HG03095 (cell line): ENCODE measurements around the gene GTSE1.
"Not testable (repeated sequence)": the region's sequence is repeated elsewhere in the genome, so short reads cannot be mapped to it uniquely, and the experiment has no call there.

Source experiments
- ATAC-seq: cut with Tn5 transposase; IDR thresholded peaks from one replicate; pipeline ENCODE4 v1.9.1; 2021; ENCODE audit warnings: moderate library complexity; ENCODE audit not compliant: unreplicated experiment

Gene GTSE1

DNA sequence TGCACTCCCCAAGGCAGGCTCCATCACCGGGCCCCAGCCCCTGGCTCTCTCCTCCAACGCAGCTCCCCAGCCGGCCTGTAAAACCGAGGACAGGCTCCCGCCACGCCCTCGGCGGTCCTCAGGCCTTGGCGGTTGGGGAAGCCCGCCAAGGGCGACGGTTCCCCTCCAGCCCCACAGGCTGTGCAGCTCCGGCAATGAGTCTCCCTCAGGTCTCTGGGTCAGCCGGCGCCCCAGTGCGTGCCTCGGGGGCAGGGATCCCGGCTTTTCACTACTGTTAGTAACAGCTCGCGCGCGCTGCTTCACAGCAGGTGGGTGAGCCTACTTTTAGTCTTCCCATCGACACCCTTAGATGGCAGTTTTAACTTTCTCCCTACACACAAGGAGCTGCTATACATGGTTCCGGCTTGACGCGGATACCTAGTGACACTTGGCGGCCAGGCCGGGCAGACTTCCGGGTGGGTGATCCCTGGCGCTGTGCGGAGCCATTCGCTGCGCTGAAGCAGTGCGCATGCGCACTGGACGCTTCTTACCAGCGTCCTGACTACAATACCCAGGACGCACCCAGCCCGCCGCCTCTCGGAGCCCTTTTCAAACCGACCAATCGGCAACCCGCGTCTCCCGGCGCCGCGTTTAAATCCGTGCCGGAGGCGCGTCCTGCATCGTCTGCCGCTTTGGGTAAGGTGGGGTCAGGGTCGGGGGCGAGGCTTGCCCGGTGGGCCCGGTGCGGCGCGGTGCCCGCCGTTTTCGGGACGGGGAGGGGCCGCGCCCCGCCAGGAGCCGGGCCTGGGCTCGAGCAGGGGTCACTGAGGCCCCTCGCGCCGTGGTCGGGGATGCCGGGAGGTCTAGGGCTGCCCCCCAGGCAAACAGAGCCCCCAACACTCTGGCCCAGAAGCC is at the start of gene GTSE1:
Gene GTSE1 (plus strand): TSS at position 614 of the 894 bp plus-strand sequence. CDS start 531 bp downstream, outside the sequence.
- ATAC-seq: peak; percentile 85

- no peak for ATAC-seq
These were observed 49.2 kb upstream of the GTSE1 start for GRCh38 chr22:46247443-46247975.

GRCh38 chr22:46250035-46250782 is 46.5 kb upstream of the GTSE1 start, which contains the start of gene CDPF1:
CDPF1 (minus strand) TSS chr22:46250293; CDS start chr22:46248284, 2,009 bp downstream.
- ATAC-seq: peak; percentile 67

- peak; percentile 7 for ATAC-seq
These were observed 45.9 kb upstream of the GTSE1 start for GRCh38 chr22:46250783-46251125.

GRCh38 chr22:46251266-46251665 is 45.4 kb upstream of the GTSE1 start:
- ATAC-seq: no peak

DNA sequence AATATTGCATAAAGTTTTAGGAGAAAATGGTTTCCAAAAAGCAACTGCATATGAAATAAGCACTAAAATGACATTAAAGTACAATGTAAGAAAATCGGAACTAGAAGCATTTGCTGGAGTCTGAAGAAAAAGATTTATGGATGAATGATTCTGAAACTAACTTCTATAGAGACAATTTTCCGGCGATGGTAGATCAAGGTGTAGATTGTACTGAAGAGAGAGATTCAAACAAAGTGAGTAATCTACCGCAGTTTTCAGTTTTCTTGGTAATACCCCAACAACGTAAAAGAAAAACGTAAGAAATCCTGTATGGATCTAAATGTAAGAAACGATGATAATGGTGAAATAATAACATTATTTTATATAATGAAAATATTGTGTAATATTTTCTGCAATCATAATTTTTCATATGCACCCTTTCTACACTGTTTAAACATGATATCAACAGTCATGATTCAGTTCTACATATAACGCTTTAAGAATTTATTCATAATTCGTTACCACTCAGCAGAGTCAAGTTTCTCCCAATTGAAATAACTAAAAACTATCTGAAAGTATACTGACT is 44.8 kb upstream of the GTSE1 start:
- no peak for ATAC-seq

DNA sequence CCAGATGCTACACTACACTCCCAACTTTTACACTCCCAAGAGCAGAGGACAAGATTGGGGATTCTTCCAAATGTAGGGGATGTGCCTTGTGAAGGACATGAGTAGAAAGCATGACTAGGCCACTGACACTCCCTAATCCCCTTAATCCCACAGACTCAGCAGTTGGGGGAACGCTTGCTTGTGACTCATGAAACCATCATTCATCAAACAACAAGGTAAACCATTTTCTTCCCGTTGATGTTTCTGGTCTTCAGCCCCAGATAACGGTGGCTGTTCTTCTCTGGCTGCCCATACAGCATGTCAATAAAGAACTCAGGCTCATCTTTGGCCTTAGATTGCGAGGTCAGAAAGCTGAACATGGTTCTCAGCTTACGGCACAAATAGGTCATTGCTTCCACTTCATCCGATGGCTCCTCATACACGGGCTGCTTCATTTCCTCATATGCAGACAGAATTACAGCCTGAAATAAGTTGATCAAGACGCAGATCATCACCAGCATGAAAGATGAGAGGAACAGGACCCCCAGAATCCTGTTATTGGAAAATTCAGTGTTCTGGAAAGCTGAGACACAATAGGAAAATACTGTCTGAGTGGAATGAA is 40.2 kb upstream of the GTSE1 start:
- no peak for ATAC-seq

DNA sequence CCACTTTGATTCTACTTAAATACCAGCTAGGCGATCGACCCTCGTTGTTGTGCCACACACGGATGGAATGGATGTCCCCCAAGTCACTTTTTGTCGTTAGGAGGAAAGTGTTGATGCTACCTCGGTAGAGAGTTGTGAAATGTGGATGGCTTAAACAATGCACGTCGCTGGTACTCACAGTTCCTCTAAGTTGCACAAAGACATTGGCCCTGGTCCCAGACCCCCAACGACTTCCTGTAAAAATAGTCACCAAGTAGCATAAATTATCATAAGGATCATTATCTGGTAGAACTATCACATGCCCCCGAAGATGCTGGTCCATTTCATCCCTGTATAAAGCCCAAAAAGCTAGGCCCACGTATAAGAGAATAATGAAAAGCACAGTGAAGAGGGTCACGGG is 37.3 kb upstream of the GTSE1 start:
- no peak for ATAC-seq

DNA sequence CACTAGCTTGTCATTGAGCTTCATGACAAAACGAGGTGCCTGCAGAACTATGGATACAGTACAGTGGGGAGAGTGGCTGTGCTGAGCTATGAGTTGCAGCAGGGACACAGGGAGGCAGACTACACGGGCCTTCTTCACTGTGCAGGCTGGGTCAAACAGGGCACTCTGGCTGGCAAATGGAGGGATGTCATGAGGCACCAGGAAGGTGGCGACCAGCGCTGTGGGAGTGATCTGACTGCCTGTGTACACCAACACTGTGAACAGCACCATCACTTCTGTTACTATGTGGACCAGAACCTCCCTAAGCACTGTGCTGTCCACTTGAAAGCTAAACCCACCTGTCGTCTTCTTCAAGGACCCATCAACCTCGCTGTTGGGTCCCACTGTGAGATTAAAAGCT is 36.6 kb upstream of the GTSE1 start:
- no peak for ATAC-seq

GRCh38 chr22:46262449-46263215 is 34.0 kb upstream of the GTSE1 start:
- ATAC-seq: no peak

- no peak for ATAC-seq
These were observed 33.5 kb upstream of the GTSE1 start, which contains the start of gene PKDREJ for GRCh38 chr22:46263216-46263590. PKDREJ (minus strand) TSS chr22:46263343; CDS start chr22:46263322, 21 bp downstream.

DNA sequence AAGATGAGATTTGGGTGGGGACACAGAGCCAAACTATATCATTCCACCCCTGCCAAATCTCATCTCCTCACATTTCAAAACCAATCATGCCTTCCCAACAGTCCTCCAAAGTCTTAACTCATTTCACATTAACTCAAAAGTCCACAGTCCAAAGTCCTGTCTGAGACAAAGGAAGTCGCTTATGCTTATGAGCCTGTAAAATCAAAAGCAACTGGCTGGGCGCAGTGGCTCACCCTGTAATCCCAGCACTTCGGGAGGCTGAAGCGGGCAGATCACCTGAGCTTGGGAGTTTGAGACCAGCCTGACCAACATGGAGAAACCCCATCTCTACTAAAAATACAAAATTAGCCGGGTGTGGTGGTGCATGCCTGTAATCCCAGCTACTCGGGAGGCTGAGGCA is 32.1 kb upstream of the GTSE1 start:
- not testable (repeated sequence) for ATAC-seq

DNA sequence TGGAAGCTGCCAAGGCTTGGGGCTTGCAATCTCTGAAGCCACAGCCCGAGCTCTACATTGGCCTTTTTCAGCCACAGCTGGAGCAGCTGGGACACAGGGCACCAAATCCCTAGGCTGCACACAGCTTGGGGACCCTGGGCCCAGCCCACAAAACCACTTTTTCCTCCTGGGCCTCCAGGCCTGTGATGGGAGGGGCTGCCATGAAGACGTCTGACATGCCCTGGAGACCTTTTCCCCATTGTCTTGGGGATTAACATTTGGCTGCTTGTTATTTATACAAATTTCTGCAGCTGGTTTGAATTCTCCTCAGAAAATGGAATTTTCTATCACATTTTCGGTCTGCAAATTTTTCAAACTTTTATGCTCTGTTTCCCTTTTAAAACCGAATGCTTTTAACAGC is 31.0 kb upstream of the GTSE1 start:
- not testable (repeated sequence) for ATAC-seq

- ATAC-seq: peak; percentile 62
These were observed 29.0 kb upstream of the GTSE1 start, which contains the start of gene TTC38 for GRCh38 chr22:46267431-46268279. TTC38 (plus strand) TSS chr22:46268008; CDS start chr22:46268040, 32 bp downstream.

GRCh38 chr22:46269564-46269963 is 27.1 kb upstream of the GTSE1 start:
- no peak for ATAC-seq

- no peak for ATAC-seq
These were observed 24.5 kb upstream of the GTSE1 start for GRCh38 chr22:46272196-46272595.

DNA sequence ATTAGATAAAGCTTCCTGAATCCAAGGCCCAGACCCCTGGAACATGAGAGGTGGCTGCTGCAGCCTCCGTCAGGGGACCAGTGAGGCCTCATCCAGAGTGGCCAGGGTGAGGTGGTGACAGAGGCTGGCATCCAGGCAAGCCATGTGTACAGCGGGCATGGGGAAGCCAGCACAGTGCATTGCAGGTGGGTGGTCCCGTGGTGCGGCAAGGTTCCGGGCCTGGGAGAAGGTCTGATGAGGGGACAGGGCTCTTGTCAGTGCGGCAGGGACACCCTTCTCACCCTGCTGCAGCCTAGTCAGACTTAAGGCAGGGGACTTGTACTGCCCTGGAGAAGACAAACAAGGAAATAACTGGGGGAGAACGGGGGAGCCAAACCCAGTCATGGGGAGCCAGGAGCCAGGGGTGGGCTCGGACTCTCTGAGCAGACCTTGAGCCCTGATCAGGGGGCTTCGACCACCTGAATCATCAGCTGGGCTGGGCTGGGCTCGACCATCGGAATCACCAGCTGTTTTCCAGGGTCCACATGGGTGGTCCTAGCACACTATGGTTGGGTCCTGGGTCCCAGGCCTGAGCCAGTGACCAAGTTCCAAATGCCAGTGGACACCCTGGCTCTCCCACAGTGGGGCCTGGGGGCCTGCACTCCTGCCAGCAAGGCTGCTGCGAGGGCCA is 23.8 kb upstream of the GTSE1 start:
- no peak for ATAC-seq

DNA sequence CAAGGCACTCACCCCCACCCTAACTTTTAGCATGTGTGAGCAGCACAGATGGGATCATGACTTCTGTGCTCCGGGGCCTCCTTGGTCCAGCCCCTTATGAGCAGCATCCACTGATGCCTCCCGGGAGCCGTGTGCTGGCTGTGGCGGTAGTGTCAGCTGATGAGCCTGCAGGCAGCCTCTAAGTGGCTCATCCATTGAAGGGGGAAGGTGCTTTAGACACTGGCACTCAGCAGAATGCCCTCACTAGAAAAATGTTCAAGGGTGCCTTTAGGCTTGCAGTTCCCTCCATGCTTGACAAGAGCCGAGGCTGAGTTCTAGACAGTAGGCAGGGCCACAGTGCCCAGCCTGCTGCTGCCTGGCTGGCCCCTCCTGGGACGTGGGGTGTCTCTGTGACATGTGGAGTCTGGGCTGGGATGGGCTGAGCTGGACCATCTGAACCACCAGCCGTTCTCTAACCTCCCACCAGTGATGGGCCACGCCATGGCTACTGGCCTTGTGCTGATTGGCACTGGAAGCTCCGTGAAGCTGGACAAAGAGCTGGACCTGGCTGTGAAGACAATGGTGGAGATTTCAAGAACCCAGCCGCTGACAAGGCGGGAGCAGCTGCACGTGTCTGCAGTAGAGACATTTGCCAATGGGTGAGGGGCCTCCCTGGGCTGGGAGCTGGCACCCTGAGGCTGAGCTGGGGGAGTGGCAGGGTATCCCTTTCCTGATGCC is 23.1 kb upstream of the GTSE1 start:
- no peak for ATAC-seq
